ENCODE data around the gene CLEC2D. TPM values are rescaled to one million over a fixed set of nuclear protein-coding genes. Genes with fewer than 3 reads are reported as not detected.

Gene CLEC2D
- total RNA-seq, 1 donor from 2014 or later = 4.6 TPM

DNA sequence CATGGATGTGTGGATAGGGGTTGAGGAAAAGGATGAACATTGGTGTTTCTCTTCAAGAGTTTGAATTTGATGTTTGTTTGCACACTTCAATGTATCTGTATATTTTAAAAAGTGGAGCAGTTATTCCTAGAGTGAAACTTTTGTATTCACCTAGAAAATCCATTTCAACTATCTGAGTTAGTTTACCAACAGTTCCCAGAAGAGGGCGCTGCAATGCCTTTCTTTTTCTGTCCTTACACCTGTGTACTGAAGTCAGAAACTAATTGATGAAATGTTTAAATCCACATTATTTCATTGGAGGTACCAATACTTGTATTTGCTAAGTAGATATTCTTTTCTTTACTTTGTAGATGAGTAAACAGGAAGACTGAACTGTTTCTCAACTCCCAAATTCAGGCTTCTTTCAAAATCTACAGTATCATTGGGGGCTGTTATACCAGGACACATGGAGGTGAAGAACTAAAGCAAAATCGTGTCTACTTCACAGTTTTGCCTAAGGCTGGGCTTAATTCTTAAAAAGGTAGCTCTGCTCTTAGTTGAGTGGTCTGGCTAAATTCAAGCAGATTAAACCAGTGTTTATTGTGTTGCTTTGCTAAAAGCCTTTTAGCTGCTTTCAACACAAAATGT is 35.2 kb upstream of the CLEC2D start:
- Mint-ChIP-seq H3K4me1 (ENCODE audit: low read depth) (no peaks in the 10 kb centered on the region), H3K36me3 (ENCODE audit: low read depth) (no peaks in the 10 kb centered on the region), H3K9me3 (ENCODE audit: low read depth) (no peaks in the 10 kb centered on the region), H3K27me3 (ENCODE audit: low read depth) (no peaks in the 10 kb centered on the region), H3K27ac (ENCODE audit: unreplicated experiment) (no peak overlapping the region), H3K4me3 (ENCODE audit: unreplicated experiment) (no peak overlapping the region)
- DNase-seq (ENCODE audit: low spot score) = no peak
- TF ChIP-seq, protein P1, sequence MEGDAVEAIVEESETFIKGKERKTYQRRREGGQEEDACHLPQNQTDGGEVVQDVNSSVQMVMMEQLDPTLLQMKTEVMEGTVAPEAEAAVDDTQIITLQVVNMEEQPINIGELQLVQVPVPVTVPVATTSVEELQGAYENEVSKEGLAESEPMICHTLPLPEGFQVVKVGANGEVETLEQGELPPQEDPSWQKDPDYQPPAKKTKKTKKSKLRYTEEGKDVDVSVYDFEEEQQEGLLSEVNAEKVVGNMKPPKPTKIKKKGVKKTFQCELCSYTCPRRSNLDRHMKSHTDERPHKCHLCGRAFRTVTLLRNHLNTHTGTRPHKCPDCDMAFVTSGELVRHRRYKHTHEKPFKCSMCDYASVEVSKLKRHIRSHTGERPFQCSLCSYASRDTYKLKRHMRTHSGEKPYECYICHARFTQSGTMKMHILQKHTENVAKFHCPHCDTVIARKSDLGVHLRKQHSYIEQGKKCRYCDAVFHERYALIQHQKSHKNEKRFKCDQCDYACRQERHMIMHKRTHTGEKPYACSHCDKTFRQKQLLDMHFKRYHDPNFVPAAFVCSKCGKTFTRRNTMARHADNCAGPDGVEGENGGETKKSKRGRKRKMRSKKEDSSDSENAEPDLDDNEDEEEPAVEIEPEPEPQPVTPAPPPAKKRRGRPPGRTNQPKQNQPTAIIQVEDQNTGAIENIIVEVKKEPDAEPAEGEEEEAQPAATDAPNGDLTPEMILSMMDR (IDR thresholded peaks at IDR 0.05) = peak; percentile 93

DNA sequence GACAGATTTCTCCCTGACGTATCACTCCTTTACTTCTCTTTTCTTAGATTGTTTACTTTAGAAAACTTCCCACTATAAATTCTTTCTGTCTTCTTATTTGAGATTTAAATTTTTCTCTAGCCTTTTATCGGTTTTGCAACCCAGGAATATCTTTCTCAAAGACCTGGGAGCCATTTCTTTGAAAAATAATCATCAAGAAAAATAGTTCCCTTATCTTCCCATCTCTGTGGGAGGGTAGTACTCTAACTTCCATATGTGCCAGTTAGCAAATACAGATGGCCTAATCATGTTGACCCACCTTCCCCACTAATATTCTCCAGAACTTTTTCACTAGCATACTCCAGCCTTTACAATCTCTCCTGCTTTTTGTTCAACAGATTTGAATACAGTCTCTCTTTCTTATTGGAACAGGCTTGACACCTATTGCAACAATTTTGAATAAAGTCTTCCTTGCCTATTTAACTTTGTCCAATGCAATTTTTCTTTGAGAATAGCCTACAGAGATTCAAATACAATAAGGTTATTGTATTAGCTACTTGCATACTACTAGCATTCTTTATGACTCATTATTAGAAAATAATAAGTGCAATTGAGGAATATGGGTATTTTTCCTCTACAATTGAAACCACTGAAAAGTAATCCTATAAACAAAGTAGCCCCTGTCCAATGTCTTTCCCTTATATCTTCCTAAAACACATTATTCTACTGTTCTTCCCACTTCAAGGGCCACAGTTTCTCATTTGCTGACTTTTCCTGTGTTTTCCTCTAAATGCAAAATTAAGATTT is 34.4 kb upstream of the CLEC2D start:
- Mint-ChIP-seq H3K9me3 (ENCODE audit: low read depth) (no peaks in the 10 kb centered on the region), H3K27me3 (ENCODE audit: low read depth) (no peaks in the 10 kb centered on the region), H3K4me3 (ENCODE audit: unreplicated experiment) (no peak overlapping the region), H3K4me1 (ENCODE audit: low read depth) (no peaks in the 10 kb centered on the region), H3K27ac (ENCODE audit: unreplicated experiment) (no peak overlapping the region), H3K36me3 (ENCODE audit: low read depth) (no peaks in the 10 kb centered on the region)
- TF ChIP-seq, protein P1 (IDR thresholded peaks at IDR 0.05) = no peak
- no peak for DNase-seq (ENCODE audit: low spot score)

DNA sequence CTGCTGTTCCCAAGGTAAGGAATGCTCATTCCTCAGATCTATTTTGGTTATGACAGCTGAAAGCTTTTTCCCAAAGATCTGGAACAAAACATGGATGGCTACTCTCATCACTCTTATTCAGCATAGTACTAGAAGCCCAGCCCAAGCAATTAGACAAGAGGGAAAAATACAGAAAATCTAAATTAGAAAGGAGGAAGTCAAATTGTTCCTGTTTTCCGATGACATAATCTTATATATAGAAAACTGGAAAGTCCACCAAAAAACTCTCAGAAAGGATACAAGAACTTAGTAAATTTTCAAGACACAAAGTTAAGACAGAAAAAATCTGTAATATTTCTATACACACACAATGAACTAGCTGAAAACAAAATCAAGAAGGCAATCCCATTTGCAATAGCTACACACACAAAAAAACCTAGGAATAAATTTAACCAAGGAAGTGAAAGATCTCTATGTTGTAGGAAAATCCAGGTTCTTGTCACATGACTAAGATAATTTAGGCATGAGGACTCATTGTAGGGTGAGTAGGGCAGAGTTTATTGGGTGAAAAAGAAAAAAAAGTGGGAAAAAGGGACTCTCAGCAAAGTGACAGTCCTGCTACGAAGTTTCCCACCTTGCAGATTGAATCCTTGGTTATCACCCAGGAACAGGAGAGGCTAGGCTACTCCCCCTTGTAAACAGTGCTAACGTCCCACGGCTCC is 33.2 kb upstream of the CLEC2D start:
- Mint-ChIP-seq H3K9me3 (ENCODE audit: low read depth) (no peaks in the 10 kb centered on the region), H3K36me3 (ENCODE audit: low read depth) (no peaks in the 10 kb centered on the region), H3K27me3 (ENCODE audit: low read depth) (no peaks in the 10 kb centered on the region), H3K27ac (ENCODE audit: unreplicated experiment) (no peak overlapping the region), H3K4me3 (ENCODE audit: unreplicated experiment) (no peak overlapping the region), H3K4me1 (ENCODE audit: low read depth) (no peaks in the 10 kb centered on the region)
- no peak for DNase-seq (ENCODE audit: low spot score)
- TF ChIP-seq, protein P1 (IDR thresholded peaks at IDR 0.05) = no peak

DNA sequence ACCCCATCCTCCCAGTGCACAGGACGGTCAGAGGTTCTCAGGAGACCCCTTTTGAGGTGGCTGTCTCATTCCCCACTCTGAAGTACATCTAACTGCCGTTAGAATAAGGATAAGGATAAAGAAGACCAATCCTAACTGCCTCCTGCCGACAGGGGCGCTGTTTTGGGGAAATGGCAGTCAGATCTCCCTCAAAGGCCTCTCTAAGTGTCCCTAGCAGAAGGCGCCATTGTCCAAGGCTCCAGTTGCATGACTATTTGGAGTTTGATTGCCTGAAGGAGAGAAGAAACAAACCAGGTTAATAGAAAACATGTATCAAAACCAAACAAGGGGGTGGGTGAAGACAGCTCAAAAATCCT is 32.7 kb upstream of the CLEC2D start:
- no peak overlapping the region for H3K4me3 Mint-ChIP-seq (ENCODE audit: unreplicated experiment)
- TF ChIP-seq, protein P1 (IDR thresholded peaks at IDR 0.05) = no peak
- H3K9me3 Mint-ChIP-seq (ENCODE audit: low read depth) = no peaks in the 10 kb centered on the region
- no peaks in the 10 kb centered on the region for H3K27me3 Mint-ChIP-seq (ENCODE audit: low read depth)
- H3K27ac Mint-ChIP-seq (ENCODE audit: unreplicated experiment) = no peak overlapping the region
- no peak for DNase-seq (ENCODE audit: low spot score)
- H3K4me1 Mint-ChIP-seq (ENCODE audit: low read depth) = no peaks in the 10 kb centered on the region
- no peaks in the 10 kb centered on the region for H3K36me3 Mint-ChIP-seq (ENCODE audit: low read depth)

DNA sequence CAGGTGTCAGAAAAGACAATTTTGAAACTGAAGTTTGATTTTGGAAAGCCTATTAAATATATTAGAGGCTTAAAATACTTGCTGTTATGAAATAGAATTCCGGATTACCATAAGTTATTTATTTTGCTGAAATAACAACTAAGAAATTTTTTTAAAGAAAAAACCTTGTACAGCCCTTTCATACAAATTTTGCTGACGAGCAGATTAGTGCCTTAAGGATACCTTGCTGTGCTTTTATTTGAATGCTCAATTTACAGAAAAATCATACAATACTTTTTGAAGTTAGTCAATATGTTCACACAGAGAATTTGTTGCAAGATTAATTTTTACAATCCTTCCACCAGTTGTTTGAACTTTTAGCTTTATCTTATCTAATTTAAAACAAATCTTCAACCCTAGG is 29.5 kb upstream of the CLEC2D start:
- Mint-ChIP-seq H3K4me3 (ENCODE audit: unreplicated experiment) (no peak overlapping the region), H3K27me3 (ENCODE audit: low read depth) (no peaks in the 10 kb centered on the region), H3K27ac (ENCODE audit: unreplicated experiment) (no peak overlapping the region), H3K36me3 (ENCODE audit: low read depth) (no peaks in the 10 kb centered on the region), H3K9me3 (ENCODE audit: low read depth) (no peaks in the 10 kb centered on the region), H3K4me1 (ENCODE audit: low read depth) (no peaks in the 10 kb centered on the region)
- TF ChIP-seq, protein P1 (IDR thresholded peaks at IDR 0.05) = no peak
- DNase-seq (ENCODE audit: low spot score) = no peak

All from chondrocyte (in vitro differentiated cells).